NCI-H1417 (cell line): ENCODE results near the gene RPL36.
"Not testable (repeated sequence)": the region's sequence is repeated elsewhere in the genome, so short reads cannot be mapped to it uniquely, and the experiment has no call there.

ENCODE experiments used
- DNase-seq, 3 experiments: peaks; one replicate each; lab custom pipeline; 2025; lab: John Stamatoyannopoulos, UW

Gene RPL36

DNA sequence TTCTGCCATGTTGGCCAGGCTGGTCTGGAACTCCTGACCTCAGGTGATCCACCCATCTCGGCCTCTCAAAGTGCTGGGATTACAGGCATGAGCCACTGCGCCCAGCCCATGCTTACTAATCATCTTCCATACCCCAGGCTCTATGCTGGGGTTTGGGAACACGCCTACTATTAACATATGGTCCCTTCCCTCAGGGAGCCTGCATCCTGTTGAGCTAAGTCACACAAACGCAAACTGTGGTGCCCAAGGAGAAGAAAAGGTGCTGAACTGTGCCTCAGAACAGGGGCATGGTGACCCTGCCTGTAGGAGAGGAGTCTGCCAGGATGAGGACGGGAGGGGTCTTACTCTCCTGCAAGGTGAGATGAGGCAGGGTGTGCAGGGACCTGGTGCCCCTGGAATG lies 15.4 kb upstream of the RPL36 start:
- DNase-seq = no peak

DNA sequence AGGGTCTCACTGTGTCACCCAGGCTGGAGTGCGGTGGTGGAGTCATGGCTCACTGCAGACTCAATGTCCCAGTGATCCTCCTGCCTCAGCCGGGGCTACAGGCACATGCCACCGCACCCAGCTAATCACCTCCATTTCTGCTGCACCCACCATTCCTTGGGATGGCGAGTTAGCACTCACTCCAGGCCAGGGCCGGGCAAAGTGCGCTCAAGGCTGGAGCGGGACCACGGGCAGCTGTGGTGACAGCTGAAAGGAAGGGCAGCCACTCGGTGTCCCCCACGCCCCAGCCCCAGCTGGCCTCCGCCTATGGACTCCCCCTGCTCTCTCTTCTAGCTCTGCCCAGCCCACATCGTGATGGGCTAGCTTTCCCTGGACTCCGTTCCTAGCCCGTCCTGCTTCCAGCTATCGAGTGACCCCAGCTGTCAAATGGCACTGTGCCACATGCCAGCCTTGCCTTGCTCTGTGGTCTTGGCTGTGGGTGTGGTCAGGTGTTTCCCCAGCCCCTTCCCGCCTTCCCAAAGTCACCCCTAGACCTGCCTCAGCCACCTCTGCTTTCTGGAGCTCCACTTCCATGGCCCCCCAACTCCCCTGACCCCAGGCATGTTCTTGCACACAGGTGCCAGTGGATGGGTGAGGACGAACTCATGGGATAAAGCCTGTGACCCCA lies 13.9 kb upstream of the RPL36 start:
- DNase-seq = no peak

GRCh38 chr19:5676772-5677105 lies 13.4 kb upstream of the RPL36 start:
- DNase-seq = no peak

GRCh38 chr19:5677136-5677535 lies 13.0 kb upstream of the RPL36 start:
- no peak for DNase-seq

DNA sequence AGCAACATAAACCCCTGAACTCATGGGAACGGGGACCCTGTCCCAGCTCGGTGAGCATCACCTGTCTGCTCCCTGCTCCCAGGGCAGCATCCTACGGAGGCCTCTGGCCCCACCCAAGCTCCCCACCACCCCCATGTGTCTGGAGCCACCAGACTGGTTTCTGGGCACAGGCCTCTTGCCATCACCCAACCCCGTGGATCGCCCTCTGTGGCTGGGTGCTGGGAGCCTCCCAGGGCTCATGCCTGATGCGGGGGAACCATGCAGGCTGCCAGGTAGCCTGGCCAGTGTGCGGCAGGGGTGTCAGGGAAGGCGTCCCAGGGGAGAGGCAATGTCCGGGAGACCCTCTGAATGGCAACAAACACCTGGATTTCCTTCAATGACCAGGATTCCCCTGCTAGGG lies 12.5 kb upstream of the RPL36 start:
- no peak for DNase-seq

- DNase-seq = no peak
These were observed 11.9 kb upstream of the RPL36 start for GRCh38 chr19:5678071-5678718.

- no peak for DNase-seq
These were observed 10.6 kb upstream of the RPL36 start for GRCh38 chr19:5679289-5680083.

- no peak for DNase-seq
These were observed 10.0 kb upstream of the RPL36 start for GRCh38 chr19:5680084-5680436.

DNA sequence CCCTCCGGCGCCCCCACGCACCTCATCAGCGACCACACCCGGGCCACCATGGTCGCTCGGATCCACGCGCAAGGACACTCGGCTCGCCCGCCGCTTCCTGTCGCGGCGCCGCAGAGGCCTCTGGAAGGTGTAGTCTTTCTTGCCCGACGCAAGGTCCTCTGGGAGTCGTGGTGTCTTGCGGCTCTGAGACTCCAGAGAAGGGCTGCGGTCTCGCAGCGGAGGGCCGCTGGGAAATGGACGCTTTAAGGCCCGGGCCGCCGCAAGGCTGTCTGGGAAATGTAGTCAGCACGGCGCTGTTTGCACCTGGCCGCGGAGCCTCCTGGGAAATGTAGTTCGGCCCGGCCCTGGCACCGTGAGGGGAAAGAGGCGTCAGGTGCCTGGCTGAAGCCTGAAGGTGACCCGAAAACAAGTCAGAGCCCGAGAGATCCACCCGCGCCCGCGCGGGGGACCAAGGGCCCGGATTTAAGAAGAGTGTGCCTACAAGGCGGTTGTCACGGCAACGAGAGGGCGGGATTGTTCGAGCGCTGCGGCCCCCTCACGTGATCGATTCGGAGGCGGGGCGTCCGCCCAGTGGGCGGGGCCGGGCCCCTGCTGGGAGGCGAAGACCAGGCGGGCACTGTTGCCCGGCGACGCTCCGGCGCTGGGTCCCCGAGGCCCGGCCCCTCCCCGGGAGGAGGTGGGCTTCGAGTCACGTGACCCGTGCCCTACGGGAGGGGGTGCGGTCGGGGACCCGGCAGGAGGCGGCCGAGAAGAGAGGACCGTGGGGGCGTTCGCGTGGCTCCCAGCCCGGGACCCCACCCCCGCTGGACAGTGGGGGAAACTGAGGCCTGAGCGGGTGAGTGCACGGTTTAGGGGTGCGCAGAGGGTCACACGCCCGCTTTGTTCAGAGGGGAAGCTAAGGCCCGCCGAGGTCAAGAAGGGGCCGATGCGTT lies 9.4 kb upstream of the RPL36 start, which contains the start of the genes HSD11B1L and MICOS13:
HSD11B1L (plus strand) TSS at position 591 of the 932 bp plus-strand sequence. CDS start 3,806 bp downstream, outside the sequence.
MICOS13 (minus strand) TSS at position 80 of the 932 bp plus-strand sequence; CDS start at position 50, 30 bp downstream.
- peak; percentile 94 to 100 (median 100) for DNase-seq

- DNase-seq = no peak
These were observed 8.5 kb upstream of the RPL36 start for GRCh38 chr19:5681391-5682106.

DNA sequence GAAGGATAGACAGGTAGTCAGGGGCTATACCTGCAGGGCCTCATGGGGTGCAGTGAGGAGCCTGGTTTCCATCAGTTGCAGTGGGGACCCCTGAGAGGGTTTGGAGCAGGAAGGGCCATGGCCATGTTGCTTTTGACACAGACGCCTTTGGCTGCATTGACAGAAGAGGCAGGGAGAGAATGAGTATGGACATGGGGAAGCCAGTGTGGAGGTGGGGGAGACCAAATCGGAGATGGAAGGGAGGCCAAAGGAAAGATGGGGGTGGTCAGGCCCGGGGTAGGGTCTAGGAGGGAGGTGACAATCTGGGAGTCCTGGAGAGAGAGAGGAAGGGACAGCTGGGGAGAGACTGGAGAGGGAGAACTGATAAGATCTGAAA lies 8.0 kb upstream of the RPL36 start:
- DNase-seq = no peak

- no peak for DNase-seq
These were observed 6.8 kb upstream of the RPL36 start for GRCh38 chr19:5683177-5683886.

DNA sequence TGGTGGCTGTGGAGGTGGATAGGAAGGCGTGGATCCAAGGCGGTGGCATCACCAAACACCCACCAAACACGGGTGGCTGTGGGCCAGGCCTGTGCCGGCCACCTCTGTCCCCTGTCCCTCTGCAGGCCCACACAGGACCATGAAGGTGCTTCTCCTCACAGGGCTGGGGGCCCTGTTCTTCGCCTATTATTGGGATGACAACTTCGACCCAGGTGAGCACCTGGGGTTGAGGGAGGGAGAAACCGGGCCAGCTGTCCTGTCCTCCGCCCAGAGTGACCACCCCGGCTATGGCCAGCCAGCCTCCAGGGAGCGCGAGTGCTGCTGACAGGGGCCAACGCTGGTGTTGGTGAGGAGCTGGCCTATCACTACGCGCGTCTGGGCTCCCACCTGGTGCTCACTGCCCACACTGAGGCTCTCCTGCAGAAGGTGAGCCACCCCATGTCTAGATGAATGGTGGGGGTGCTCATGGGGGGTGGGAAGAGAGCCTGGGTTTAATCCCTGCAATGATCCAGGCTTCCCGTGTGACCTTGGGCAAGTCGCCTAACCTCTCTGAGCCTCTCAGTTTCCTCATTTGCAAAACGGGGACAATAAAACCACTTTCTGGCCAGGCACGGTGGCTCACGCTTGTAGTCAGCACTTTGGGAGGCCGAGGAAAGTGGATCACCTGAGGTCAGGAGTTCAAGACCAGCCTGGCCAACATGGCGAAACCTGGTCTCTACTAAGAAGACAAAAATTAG lies 5.2 kb upstream of the RPL36 start:
- no peak for DNase-seq

DNA sequence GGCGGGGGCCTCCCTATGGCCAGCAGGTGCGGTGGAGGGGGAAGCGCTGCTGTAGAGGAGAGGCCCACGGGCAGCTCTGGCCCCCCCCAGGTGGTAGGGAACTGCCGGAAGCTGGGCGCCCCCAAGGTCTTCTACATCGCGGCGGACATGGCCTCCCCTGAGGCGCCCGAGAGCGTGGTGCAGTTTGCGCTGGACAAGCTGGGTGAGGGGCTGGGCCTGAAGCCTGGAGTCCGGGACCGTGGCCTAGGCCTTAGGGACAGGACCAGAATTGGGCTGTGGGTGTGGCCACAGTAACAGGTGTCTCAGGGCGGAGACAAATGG lies 3.8 kb upstream of the RPL36 start:
- no peak for DNase-seq

DNA sequence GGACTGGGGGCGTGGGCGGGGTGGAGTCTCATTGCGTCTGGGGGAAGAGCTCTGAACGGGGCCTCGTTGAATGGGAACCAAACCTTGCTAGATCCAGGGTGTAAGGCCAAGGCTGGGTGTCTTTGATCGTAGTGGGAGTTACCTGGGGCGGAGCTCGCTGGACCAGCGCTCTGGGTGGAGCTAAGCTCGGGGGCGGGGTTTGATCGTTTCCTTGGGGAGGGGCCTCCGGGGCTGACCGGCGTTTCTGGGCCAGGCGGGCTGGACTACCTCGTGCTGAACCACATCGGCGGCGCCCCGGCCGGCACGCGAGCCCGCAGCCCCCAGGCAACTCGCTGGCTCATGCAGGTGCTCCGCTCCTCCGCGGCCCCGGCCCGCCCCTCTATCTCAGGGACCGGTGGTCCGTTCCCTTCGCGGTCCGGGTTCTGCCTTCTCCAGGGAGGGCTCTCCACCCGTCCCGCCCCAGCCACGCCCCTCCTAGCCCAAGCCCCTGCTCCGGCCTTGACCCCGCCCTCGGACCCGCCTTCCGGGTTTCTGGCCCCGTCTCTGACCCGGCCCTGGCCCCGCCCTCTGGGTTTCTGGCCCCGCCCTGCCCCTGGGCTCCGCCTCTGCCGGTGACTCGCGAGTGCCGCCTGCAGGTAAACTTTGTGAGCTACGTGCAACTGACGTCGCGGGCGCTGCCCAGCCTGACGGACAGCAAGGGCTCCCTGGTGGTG lies 3.3 kb upstream of the RPL36 start:
- peak; percentile 83 to 94 (median 93) for DNase-seq

GRCh38 chr19:5687360-5688198 lies 2.5 kb upstream of the RPL36 start:
- DNase-seq = no peak

- not testable (repeated sequence) for DNase-seq
These were observed 1.7 kb upstream of the RPL36 start for GRCh38 chr19:5688262-5688881.
